ENCODE measurements around the gene THAP8. TPM values are rescaled to one million over a fixed set of nuclear protein-coding genes. Genes with fewer than 3 reads are reported as not detected.

The THAP8 gene
- total and polyA plus RNA-seq, 2 of the 8 experiments (the other 6 are each of a cell fraction or from before 2014, with no cell fraction given) = 6.0 to 11.1 TPM

GRCh38 chr19:36067681-36068080 is 13.6 kb upstream of the THAP8 start (continued):
- no peak for TF ChIP-seq CTBP2 (IDR thresholded peaks at IDR 0.05; ENCODE audit: borderline replicate concordance, insufficient read depth, insufficient read length, low read length)

All from H1 (cell line).